Measurements from ENCODE around the gene KLF11. TPM values are rescaled to one million over a fixed set of nuclear protein-coding genes. Genes with fewer than 3 reads are reported as not detected.

The KLF11 gene
- total and polyA plus RNA-seq, 2 of the 8 experiments (the other 6 are each of a cell fraction or from before 2014, with no cell fraction given) = 6.4 to 10.1 TPM

- Histone ChIP-seq H2BK5ac (ENCODE audit: low read depth, low read length) (no peak overlapping the region), H3K23me2 (ENCODE audit: low read depth, low read length) (no peaks in the 10 kb centered on the region), H4K20me1 (replicated peaks in 1 of 2; ENCODE audit: control insufficient read depth in 1 of 2, insufficient read depth in 2 of 2, low read length in 2 of 2) (no peaks in the 10 kb centered on the region), H3K4me1 (replicated peaks in 1 of 4; ENCODE audit: control insufficient read depth in 3 of 4, insufficient read depth in 4 of 4, low read length in 3 of 4) (no peaks in the 10 kb centered on the region), H2AK5ac (ENCODE audit: low read depth, low read length) (no peak overlapping the region), H3K79me2 (ENCODE audit: control insufficient read depth in 1 of 2, insufficient read depth in 2 of 2, low read length in 2 of 2) (no peaks in the 10 kb centered on the region), H2AFZ (ENCODE audit: low read length) (no peak overlapping the region), H3K36me3 (ENCODE audit: control insufficient read depth in 2 of 4, insufficient read depth in 4 of 4, low read length in 3 of 4) (no peaks in the 10 kb centered on the region), H4K5ac (ENCODE audit: insufficient read length, low read depth, low read length) (no peak overlapping the region), H3K18ac (ENCODE audit: extremely low read depth, low read length) (no peak overlapping the region), H3K23ac (ENCODE audit: insufficient read length) (no peak overlapping the region), H4K8ac (ENCODE audit: extremely low read depth, insufficient read depth, low read length) (no peak overlapping the region), H3K79me1 (ENCODE audit: low read depth, low read length) (no peaks in the 10 kb centered on the region), H2BK12ac (ENCODE audit: low read depth, low read length) (no peak overlapping the region), H3K14ac (ENCODE audit: insufficient read length) (no peak overlapping the region), H3K27ac (ENCODE audit: low read depth, low read length) (no peak overlapping the region), H3K4ac (replicated peaks; ENCODE audit: insufficient read length, low read depth, low read length) (no peak overlapping the region), H2BK120ac (replicated peaks; ENCODE audit: low read depth, low read length) (no peak overlapping the region), H3K4me3 (ENCODE audit: extremely low read depth in 1 of 4, insufficient read depth in 2 of 4, low read depth in 3 of 4, low read length in 4 of 4) (no peak overlapping the region), H3K9me3 (ENCODE audit: insufficient read depth in 2 of 2, low read depth in 1 of 2, low read length in 1 of 2) (no peaks in the 10 kb centered on the region), H2BK20ac (ENCODE audit: low read length) (no peak overlapping the region), H4K91ac (replicated peaks; ENCODE audit: insufficient read length, low read length) (no peak overlapping the region), H3K27me3 (replicated peaks in 1 of 4; ENCODE audit: control insufficient read depth in 3 of 4, extremely low read depth in 1 of 4, insufficient read depth in 3 of 4, low read length in 3 of 4) (no peaks in the 10 kb centered on the region), H3K4me2 (ENCODE audit: insufficient read depth in 1 of 2, low read depth in 2 of 2, low read length in 2 of 2) (no peak overlapping the region), H3K56ac (replicated peaks; ENCODE audit: insufficient read length, low read depth, low read length) (no peak overlapping the region), H3K9ac (replicated peaks in 1 of 4; ENCODE audit: extremely low read depth in 1 of 4, low read depth in 3 of 4, low read length in 3 of 4) (no peak overlapping the region), H2BK15ac (ENCODE audit: low read length) (no peak overlapping the region)
- 80% methylated on average over 8 of the region's 8 CpGs; no CpG with 5 or more reads in 1 of the 2 experiments for WGBS, 2 experiments (ENCODE audit: extremely low coverage in 1 of 2, insufficient coverage in 1 of 2, insufficient read length in 1 of 2, insufficient replicate concordance in 2 of 2, low coverage in 1 of 2, low lambda C conversion rate in 2 of 2, missing lambda C conversion rate in 1 of 2)
- CTCF ChIA-PET (ENCODE audit: partially characterized antibody) = interaction anchor here (0.8 to 24.1 kb wide), 6 partner anchors 10 to 319 kb away, joined by 3 to 429 read pairs (median 4); partner anchors contain the start of genes CYS1 and RRM2
- POLR2A ChIA-PET (ENCODE audit: partially characterized antibody) = interaction anchor here (0.7 to 1.3 kb wide), 2 partner anchors 8 to 665 kb away, joined by 3 read pairs; no protein-coding TSS in a partner anchor
- DNase-seq (ENCODE audit: low read depth in 1 of 2, low spot score in 2 of 2) (no peak), FAIRE-seq (no peak)
- TF ChIP-seq CEBPB (IDR thresholded peaks at IDR 0.05; ENCODE audit: low read depth, low read length) = no peak
- TF ChIP-seq ZNF274 (IDR thresholded peaks at IDR 0.05; ENCODE audit: borderline replicate concordance, extremely low read depth, low read length) = no peak
- TF ChIP-seq TBP (IDR thresholded peaks at IDR 0.05; ENCODE audit: low read depth, low read length) = no peak
- no peak for TF ChIP-seq BCL11A (IDR thresholded peaks at IDR 0.05; ENCODE audit: low read depth in 2 of 2, low read length in 2 of 2)
- no peak for TF ChIP-seq RNF2 (IDR thresholded peaks at IDR 0.05; ENCODE audit: borderline replicate concordance, low read depth, low read length, missing control alignments, poor library complexity, severe bottlenecking)
- no peak for TF ChIP-seq POLR2A (IDR thresholded peaks at IDR 0.05; ENCODE audit: control extremely low read depth in 1 of 2, low read depth in 2 of 2, low read length in 2 of 2)
- no peak for TF ChIP-seq ASH2L (IDR thresholded peaks at IDR 0.05; ENCODE audit: low read length)
- no peak for TF ChIP-seq TAF1 (IDR thresholded peaks at IDR 0.05; ENCODE audit: low read depth, low read length)
- no peak for TF ChIP-seq RBBP5 (IDR thresholded peaks at IDR 0.05; ENCODE audit: borderline replicate concordance, low read depth, low read length)
- TF ChIP-seq MAX (IDR thresholded peaks at IDR 0.05) = no peak
- TF ChIP-seq GABPA (IDR thresholded peaks at IDR 0.05; ENCODE audit: borderline replicate concordance, insufficient read depth, low read length) = no peak
- TF ChIP-seq FOSL1 (IDR thresholded peaks at IDR 0.05; ENCODE audit: insufficient read depth, low read depth, low read length) = no peak
- TF ChIP-seq CBX5 (IDR thresholded peaks at IDR 0.05; ENCODE audit: low read depth, low read length) = no peak
Observed at GRCh38 chr2:10087360-10087759, 44.0 kb downstream of the KLF11 start.
